ENCODE measurements around the gene NFAT5.
"Not testable (repeated sequence)": the region's sequence is repeated elsewhere in the genome, so short reads cannot be mapped to it uniquely, and the experiment has no call there.

The NFAT5 gene

DNA sequence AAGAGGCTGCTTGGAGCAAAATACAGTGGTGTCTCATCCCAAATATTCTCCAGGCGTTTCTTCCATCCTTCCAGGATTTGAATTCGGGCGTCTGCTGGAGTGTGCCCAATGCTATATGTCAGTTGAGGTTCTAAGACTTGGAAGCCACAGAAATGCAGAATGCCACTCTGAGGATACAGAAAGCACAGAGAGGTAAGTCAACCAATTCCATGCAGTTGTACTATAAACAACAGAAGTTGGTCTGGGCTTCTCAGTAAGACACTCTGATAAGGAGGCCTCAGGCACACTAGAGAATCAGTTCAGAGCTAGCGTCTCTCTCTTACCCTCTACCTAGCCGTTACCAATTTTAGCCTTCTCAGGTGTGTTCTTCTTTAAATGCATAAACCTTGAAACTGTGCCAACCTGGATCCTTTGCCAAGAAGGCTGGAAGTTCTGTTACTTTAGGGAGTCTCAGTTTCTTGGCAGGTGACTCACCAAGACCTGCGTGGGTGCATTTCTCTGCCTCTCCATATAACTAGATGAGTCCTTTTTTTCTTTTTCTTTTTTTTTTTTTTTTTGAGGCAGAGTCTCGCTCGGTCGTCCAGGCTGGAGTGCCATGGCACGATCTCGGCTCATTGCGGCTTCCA is 145.5 kb downstream of the NFAT5 start:
- DNase-seq: no peak

DNA sequence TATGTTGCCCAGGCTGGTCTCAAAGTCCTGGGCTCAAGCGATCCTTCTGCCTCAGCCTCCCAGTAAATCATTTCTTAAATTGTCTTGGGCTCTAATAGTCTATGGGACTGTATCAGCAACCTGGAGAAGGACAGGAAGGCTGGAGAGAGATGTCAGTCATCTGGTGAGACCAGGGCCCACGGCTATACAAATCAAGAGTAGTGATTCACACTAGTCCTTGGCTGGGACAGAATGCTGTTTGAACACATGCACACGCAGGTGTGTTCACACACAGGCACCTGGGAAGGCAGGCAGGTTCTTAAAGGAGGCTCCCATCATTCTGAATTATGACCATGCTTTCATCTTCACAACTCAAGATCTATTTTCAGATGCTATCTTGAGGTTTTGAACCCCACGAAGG is 146.5 kb downstream of the NFAT5 start:
- no peak for DNase-seq

DNA sequence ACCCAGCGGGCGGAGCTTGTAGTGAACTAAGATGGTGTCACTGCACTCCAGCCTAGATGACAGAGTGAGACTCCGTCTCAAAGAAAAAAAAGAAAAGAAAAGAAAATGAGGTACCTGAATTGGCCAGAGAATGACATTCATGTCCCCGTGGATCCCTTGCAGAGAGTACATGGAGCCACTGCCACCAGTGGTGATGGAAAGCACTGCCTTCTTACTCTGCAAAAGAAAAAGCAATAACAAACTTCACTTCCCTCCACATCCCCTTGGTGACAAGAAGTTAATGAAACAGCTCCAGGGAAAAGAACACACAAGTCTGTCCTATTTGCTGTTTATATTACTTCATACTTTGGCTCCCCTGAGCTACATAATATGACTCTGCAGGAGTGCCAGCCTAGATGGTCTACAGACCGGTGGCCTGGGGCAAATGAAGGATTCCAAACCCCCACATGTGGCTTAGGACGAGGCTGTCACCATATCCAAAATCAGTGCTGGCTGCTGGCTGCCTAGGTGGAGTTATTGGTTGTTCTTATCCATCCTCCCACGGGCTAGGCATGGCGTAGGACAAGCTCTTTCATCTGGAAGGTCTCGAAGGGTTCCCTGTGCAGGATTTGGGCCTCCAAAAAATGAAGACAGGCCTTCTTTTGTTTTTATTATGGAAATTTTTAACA is 147.3 kb downstream of the NFAT5 start:
- DNase-seq: no peak

DNA sequence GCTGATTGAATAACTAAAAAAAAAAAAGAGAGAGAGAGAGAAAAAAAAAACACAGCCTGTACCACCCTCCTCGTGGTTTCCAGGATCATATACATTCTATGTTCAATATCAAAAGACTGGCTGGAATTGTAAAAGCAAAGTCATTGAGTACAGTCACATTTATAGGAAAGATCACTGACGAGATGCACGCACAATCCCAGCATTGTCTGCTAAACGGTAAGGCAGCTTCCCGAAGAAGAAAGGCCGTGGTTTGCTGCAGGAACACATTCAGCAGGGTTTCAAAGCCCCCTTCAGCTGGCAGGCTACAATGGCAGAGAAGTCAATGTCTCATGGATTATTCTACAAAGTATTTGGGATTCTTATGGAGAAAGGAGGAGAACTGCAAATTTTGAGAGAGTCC is 151.3 kb downstream of the NFAT5 start:
- DNase-seq: no peak

DNA sequence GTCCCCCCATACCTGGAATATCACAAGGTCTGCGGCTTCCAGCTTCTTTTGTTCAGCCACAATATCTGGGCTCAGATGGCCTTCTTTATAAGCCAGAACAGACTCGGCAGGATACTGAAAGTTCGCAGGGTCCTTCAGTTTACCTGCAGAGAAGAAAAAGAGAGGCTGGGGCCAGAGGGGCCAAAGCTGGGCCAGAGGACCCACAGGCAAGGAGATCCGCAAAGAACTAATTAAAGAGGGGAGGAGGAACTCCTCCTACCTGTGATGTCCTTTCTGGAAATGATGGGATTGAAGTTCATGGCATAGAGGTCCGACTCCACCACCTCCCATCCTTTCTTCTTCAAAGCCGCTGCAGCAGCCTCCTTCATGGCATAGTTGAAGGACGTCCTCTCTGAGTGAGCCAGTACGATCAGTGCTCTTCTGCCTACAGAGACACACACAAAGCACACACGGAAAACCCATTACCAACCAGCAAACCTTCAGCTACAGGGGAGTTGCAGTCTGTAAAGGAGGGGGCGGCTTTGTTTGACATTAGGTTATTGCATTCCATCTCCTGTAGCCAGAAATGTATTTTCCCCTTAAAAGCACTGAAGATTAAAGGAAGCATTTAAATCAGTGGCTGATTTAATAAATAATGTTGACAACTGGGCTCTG is 152.5 kb downstream of the NFAT5 start:
- DNase-seq: no peak

DNA sequence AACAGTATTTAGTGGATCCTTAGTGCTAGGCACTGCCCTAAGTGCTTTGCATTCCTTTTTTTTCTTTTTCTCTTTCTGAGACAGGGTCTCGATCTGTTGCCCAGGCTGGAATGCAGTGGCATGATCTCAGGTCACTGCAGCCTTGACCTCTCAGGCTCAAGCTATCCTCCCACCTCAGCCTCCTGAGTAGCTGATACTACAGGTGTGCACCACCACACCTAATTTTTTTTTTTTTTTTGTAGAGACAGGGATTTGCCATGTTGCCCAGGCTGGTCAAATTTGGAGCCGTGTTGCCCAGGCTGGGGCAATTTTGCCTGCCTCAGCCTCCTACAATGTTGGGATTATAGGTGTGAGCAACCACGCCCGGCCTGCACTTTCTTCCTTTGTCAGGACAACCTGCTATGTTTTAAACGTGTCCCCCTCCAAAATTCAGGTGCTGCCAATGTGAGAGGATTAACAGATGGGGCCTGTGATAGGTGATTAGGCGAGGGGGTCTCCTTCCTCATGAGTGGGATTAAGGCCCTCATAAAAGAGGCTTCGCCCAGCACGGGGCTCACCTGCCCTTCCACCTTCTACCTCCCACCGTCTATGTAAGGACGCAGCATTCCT is 155.2 kb downstream of the NFAT5 start:
- DNase-seq: no peak

DNA sequence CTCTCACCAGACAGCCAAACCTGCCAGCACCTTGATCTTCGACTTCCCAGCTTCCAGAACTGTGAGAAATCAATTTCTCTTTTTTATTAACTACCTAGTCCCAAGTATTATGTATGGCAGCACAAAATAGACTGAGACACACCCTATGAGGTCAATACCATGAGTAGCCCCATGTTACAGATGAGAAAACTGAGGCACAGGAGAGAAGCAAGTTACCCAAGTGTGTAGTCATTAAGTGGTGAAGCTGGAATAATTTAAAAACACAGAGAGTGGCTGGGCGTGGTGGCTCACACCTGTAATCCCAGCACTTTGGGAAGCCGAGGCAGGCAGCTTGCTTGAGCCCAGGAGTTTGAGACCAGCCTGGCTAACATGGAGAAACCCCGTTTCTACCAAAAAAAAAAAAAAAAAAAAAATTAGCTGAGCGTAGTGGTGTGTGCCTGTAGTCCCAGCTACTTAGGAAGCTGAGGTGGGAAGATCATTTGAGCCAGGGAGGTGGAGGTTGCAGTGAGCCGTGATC is 155.7 kb downstream of the NFAT5 start:
- no peak for DNase-seq

DNA sequence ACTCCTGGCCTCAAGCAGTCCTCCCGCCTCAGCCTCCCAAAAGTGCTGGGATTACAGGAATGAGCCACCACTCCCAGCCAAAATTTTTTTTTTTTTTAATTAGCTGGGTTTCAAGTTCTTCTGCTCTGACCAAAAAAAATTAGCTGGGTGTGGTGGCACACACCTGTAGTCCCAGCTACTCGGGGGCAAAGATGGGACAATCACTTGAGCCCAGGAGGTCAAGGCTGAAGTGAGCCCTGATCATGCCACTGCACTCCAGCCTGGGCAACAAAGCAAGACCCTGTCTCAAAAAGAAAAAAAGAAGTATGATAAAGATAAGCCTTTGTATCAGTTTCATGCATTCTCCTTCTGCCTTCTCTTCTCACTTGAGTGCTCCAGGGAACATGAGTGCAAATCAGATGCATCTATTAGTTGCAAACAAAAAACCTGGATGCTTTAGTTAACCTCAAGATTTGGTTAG is 158.7 kb downstream of the NFAT5 start:
- no peak for DNase-seq

DNA sequence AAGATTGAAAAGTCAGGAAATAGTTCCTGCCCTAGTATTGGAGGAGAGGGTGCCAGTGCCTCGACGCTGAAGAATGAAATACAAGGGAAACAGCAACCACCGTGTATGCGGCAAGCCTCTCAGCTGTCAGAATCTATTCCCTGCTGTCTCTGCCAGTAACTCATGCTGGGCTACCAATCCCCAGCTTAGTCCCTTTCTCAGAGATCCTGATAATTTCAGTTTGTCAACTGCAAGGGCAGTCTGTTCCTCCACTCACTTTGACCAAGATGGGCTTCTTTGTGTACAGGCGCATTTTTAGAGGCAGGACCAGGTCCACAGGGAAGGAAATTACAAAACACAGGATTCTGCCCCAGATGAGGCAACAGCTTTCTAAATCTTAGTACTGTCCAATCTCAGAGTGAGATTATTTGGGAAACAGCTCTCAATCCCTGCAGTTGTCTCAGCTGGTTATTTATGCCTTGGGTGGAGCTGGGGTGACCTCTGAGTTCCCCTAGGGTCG is 159.3 kb downstream of the NFAT5 start:
- DNase-seq: no peak

DNA sequence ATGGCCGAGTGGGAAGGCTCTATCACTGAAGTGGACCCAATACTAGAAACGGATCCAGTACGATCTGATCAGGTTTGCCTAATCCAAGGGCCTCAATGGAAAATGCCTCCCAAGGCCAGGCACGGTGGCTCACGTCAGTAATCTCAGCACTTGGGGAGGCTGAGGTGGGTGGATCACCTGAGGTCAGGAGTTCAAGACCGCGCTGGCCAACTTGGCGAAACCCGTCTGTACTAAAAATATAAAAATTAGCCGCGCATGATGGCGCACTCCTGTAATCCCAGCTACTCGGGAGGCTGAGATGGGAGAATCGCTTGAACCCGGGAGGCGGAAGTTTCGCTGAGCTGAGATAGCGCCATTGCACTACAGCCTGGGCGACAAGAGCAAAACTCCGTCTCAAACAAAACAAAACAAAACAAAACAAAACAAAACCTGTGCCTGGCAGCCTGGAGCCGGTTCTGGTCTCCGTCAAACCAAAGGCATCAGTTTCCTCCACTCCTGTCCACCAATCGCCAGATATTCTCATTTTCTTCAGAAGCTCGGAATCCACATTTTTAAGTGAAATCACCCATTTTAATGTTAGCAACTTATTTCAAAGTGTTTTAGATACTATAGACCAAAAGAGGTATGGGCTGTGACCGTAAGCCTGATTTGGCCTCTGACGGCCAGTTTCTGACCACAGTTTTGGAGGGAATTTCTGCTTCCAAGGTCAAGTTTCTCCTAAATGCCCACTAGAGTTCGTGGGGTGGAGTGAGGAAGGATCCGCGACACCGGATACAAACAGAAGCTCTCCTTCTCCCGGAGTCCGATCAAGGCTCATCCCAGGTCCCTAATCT is 159.9 kb downstream of the NFAT5 start:
- no peak for DNase-seq

DNA sequence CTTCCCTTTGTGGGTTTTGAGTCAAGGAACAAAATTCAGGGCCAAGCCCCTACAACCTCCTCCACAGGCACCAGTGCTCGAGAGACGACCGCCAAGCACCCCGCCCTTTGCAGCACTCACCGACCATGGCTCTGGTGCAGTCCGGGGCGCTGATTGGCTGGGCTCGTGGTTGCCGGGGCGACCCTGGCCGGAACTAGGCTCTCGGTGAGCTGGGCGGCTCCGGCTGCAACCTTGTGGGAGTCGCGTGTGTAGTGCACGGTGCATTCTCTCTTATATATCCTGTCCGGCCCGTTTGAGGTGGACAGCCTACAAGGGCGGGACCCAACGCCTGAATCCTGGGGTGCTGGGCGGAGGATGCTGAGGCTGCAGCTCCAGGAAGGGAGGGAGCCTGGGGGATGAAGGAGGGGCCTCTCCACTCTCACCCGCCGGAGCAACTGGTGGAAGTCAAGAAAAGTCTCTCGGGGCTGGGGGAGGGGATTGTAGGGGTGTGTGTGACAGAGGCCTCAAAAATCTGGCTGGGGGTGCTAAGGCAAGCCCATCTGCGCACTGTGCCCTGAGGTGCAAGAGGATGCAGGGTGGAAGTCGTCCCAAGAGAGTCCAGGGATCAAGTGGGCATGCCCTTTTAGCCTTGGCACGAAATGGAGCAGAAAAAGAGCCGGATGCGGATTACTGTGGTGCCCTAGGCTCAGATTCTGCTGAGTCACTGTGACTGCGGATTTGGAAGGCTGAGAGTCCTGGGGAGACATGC is 160.7 kb downstream of the NFAT5 start, which contains the start of gene NQO1:
NQO1 (minus strand) TSS at position 248 of the 748 bp plus-strand sequence; CDS start at position 127, 121 bp downstream.
- DNase-seq: peak; percentile 80

DNA sequence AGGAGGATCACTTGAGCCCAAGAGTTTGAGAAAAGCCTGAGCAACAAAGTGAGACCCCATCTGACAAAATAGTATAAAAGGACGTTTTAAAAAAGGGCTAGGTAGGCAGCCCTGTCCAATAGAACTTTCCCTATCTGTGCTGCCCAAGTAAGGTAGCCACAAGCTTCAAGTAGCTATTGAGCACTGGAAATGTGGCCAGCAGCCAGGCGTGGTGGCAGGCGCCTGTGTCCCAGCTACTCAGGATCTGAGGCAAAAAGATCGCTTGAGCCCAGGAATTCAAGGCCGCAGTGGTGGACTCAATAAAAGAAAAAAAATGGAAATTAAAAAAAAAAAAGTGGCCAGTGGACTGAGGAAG is 162.1 kb downstream of the NFAT5 start:
- no peak for DNase-seq

DNA sequence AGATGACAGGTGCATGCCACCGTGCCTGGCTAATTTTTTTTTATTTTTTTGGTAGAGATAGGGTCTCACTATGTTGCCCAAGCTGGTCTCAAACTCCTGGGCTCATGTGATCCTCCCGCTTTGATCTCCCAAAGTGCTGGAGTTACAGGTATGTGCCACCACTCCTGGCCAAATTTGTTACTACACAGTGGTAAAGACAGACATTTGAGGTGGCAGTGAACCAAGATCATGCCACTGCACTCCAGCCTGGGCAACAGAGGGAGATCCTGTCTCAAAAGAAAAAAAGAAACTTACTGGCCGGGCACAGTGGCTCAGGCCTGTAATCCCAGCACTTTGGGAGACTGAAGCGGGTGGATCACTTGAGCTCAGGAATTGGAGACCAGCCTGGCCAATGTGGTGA is 163.3 kb downstream of the NFAT5 start:
- not testable (repeated sequence) for DNase-seq

DNA sequence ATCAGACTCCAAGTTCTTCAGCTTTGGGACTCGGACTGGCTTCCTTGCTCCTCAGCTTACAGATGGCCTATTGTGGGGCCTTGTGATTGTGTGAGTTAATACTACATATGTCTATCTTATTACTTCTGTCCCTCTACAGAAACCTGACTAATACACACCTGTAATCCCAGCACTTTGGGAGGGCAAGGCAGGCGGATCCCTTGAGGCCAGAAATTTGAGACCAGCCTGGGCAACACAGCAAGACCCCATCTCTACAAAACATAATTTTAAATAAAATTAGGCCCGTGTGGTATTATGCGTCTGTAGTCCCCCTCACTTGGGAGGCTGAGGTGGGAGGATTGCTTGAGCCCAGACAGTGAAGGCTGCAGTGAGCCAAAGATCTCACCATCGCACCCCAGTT is 165.5 kb downstream of the NFAT5 start:
- DNase-seq: not testable (repeated sequence)

DNA sequence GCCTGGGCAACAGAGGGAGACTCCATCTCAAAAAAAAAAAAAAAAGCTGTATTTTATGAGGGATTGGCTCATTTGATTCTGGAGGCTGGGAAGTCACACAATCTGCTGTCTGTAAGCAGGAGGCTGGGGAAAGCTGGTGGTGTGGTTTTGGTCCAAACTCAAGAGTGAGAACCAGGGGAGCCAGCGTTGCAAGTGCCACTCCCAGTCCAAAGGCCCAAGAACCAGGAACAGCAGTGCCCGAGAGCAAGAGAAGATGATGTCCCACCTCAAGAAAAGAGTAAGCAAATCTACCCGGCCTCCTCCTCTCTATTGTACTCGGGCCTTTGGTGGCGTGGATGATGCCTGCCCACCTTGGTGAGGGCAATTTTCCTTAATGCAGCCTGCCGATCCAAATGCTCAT is 166.3 kb downstream of the NFAT5 start:
- DNase-seq: no peak

DNA sequence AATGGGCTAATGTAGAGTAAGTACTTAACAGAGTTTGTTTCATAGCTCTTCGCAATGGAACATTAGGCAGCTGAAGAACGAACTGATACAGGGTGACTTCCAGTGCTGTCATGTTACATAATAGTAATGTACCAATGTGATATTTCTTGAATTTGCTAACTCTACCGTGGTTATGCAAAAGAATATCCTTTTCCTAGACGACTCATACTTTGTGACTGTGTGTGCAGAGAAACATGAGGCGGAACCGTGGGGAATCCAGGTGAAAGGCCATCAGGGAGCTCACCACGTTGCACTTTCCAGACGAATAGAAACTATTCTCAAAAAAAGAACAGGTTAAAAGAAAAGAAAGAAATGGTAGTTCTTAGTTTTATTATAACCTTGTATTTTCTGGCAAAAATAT is 175.8 kb downstream of the NFAT5 start:
- DNase-seq: no peak

DNA sequence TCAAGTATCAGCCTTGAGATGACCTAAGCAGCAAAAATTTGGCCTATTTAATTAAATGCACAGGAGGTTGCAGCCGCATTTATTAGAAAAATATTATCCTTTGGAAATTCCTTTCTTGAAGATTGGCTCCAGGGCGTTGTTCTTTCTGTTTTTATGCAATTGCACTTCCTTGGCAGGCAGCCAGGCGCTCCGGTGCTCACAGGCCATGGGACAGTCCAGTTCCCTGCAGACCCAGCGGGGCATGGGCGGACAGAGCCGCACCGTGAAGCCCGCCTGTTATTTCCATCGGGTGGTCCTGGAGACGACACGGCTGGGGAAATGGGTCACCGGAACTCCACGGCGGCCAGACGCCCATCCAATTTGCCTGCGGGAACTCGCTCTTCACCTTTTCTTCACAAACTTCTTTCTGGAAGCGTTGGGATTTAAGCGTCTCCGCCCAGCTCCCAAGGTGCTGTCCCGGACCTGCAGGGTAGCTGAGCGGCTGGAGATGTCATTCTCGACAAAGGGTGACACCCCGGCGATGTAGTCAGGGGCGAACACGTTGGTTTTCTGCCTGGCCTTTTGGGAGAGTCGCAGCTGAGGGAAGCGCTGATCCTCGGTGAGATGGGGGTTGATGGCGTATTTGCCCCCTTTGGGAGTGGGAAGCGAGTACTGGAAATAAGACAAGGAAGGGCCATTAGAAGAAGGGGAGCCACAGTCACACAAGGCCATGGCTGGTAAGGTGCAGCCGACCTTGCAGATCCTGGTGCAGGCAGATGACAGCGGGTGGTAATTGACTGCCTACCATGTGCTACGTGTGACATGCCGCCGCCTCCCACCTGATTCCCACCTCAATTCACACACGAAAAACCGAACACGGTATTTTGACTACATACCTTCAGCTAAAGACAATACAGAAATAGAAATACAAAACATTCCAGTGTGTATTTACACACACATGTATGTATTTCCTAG is 176.5 kb downstream of the NFAT5 start:
- no peak for DNase-seq

DNA sequence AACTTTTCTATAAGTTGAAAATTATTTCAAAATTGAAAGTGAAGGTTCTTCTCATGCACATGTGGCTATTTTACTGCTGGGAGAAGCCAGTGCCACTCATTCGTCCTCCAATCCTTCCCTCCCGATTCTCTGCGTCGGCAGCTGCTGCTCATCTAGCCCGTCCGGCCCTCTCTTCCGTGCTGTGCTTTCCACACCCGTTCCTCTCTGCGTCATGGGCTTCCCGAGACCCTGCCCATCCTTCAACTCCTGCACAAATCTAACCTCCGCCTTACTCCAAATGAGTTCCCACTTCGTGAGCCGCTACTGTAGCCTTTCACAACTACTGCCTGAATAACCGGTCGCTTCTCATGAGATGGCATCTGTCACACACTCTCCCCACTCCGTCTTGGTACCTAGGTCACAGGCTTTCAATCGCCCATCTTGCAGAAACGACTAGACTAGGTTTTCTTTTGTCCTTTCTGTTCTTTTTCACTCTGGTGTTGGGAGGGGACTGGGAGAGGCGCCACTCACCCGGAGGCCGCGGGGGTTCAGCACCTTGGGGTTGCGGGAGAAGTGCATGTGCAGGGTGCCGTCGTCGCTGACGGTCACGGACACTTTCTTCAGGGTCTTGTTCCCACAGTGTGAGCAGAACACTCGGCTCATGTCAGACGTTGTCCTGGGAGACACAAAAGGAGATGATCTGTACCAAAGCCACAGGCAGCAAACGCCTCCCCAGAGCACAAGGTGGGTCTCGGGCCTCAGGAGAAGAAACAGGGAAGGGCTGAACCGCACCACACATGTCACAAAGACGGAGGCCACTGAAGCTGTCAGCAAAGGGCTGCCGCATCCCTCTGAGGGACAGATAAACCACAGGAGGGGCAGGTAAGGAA is 178.8 kb downstream of the NFAT5 start:
- no peak for DNase-seq

DNA sequence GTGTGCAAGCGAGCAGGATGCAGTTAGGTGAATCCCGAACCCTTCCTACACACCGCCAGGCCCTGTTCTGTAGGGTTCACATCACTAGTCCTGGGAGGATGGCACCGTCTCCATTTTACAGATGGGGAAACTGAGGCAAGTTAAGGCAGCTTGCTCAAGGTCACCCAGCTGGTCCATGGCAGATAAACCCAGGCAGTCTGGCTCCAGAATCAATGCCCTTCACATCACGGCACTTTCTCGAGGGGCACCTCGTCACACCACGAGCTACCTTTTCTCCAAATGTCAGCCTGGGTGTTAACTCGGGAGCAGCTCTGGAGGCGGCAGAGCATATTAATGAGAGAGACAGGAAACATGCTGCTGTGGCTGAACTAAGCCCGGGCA is 179.5 kb downstream of the NFAT5 start:
- no peak for DNase-seq

DNA sequence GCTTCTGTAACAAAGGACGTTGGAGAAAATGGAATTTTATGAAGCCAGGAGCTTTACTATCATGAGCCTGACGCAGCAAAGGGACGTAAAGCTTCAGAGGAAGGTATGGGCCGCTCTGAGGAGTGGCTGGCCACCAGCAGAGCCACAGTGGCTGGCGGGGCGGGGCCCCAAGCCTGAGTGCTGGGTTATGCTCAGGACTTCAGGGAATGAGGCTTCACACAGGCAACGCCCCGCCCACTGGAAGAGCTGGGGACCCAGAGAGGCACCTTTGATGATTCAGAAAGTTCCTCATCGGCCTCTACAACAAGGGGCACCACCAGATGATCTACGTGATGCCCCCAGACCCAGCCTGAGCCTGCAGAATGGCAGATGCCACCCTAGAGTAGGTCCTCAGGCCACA is 180.2 kb downstream of the NFAT5 start:
- no peak for DNase-seq

Measured in activated T-cell treated with anti-CD3 and anti-CD28 coated beads, Interleukin-2, amount 50 U/mL, for 1 hour (primary cell).